Tibial nerve (tissue), 4 donors: ENCODE results near the gene GDF3. TPM values are rescaled to one million over a fixed set of nuclear protein-coding genes. Genes with fewer than 3 reads are reported as not detected.
"Not testable (repeated sequence)": the region's sequence is repeated elsewhere in the genome, so short reads cannot be mapped to it uniquely, and the experiment has no call there.

Experiments used
- DNase-seq, 2 donors: peaks; one replicate each; pipeline ENCODE4 v3.0.0-alpha.2; 2019; ENCODE audit warnings: low spot score in 2 of 2
- H3K27ac ChIP-seq, 4 donors: fragments of 200-600 bp; sonication (generic) in 3 of 4; one replicate each; pipeline ENCODE4 v1.5.1; 2017 to 2019; ENCODE audit warnings: mild to moderate bottlenecking in 1 of 4
- H3K27me3 ChIP-seq, 2 donors: fragments of 200-600 bp; sonication (generic) in 1 of 2; one replicate each; pipeline versions ENCODE4 v1.5.1 to v1.6.0; 2017 to 2019
- H3K36me3 ChIP-seq, 3 donors: fragments of 200-600 bp; sonication (generic); one replicate each; pipeline ENCODE4 v1.5.1; 2018 to 2019
- H3K4me1 ChIP-seq, 4 donors: fragments of 200-600 bp; sonication (generic) in 3 of 4; one replicate each; pipeline ENCODE4 v1.5.1; 2017 to 2019
- H3K4me3 ChIP-seq, 4 donors: fragments of 200-600 bp; sonication (generic) in 3 of 4; one replicate each; pipeline ENCODE4 v1.5.1; 2017 to 2019; ENCODE audit warnings: mild to moderate bottlenecking in 1 of 4, moderate library complexity in 1 of 4
- H3K9me3 ChIP-seq, 4 donors: fragments of 200-600 bp; sonication (generic) in 3 of 4; one replicate each; pipeline ENCODE4 v1.5.1; 2017 to 2019
- CTCF ChIP-seq, 5 experiments: fragments of 200-600 bp in 3 of 5; fragments of 450-650 bp in 2 of 5; sonication (generic) in 3 of 5; IDR thresholded peaks; one replicate each; pipeline ENCODE4 v1.5.1; 2016 to 2019; ENCODE audit warnings: antibody characterized with exemption in 5 of 5, mild to moderate bottlenecking in 3 of 5, moderate library complexity in 2 of 5
- EP300 ChIP-seq, 2 donors: sonication (generic); formaldehyde crosslinking; IDR thresholded peaks; one replicate each; pipeline ENCODE4 v1.6.1; 2017; ENCODE audit warnings: antibody characterized with exemption in 2 of 2, mild to moderate bottlenecking in 1 of 2
- POLR2A ChIP-seq, 2 donors: fragments of 450-650 bp; IDR thresholded peaks; one replicate each; pipeline ENCODE4 v1.6.1; 2017; ENCODE audit warnings: antibody characterized with exemption in 2 of 2, mild to moderate bottlenecking in 2 of 2, moderate library complexity in 2 of 2
- WGBS, 2 donors: methylation state at CpG; one replicate each; pipeline ENCODE4 v1.1.5; 2018; 5-methylcytosine and 5-hydroxymethylcytosine counted together
- total RNA-seq, 4 donors: library from RNA; depleted of rRNA; stranded (reverse); fragments of >200 nt; gene quantifications; one replicate each; pipeline ENCODE4 v1.1.0, GENCODE V29; 2016

GDF3 gene
- total RNA-seq, 4 donors from 2014 or later, result not detected

DNA sequence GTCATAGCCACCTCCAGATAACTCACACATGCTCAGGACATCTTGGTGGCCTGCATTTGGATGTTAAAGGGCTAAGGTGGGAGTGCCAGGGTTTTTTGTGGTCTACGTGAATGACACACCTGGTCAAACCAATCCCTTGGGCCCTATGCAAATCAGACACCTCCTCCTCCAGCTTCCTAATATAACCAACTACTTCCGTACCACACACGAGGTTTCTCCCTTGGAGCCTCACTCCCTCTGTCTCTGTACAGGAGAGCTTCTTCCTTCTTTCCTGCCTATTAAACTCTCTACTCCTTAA lies 49.4 kb downstream of the GDF3 start:
- Histone ChIP-seq H3K27me3 (no peaks in the 10 kb centered on the region), H3K4me3 (no peak overlapping the region), H3K9me3 (no peaks in the 10 kb centered on the region), H3K36me3 (no peaks in the 10 kb centered on the region), H3K4me1 (no peaks in the 10 kb centered on the region), H3K27ac (no peak overlapping the region)
- no peak for DNase-seq
- TF ChIP-seq POLR2A (IDR thresholded peaks at IDR 0.05) (no peak), CTCF (IDR thresholded peaks at IDR 0.05) (no peak), EP300 (IDR thresholded peaks at IDR 0.05) (no peak)
- WGBS, 2 donors, result 56 to 67% methylated on average over 3 of the region's 3 CpGs

GRCh38 chr12:7645395-7646177 lies 50.0 kb downstream of the GDF3 start:
- Histone ChIP-seq H3K4me3 (no peak overlapping the region), H3K27ac (no peak overlapping the region), H3K27me3 (no peaks in the 10 kb centered on the region), H3K4me1 (no peaks in the 10 kb centered on the region), H3K9me3 (no peaks in the 10 kb centered on the region), H3K36me3 (no peaks in the 10 kb centered on the region)
- TF ChIP-seq POLR2A (IDR thresholded peaks at IDR 0.05), result no peak
- TF ChIP-seq CTCF (IDR thresholded peaks at IDR 0.05), result peak; percentile 61 to 86 (median 80)
- 21 to 28% methylated on average over 8 of the region's 8 CpGs for WGBS, 2 donors
- peak in 1 of 2 donors; percentile 69 for DNase-seq

DNA sequence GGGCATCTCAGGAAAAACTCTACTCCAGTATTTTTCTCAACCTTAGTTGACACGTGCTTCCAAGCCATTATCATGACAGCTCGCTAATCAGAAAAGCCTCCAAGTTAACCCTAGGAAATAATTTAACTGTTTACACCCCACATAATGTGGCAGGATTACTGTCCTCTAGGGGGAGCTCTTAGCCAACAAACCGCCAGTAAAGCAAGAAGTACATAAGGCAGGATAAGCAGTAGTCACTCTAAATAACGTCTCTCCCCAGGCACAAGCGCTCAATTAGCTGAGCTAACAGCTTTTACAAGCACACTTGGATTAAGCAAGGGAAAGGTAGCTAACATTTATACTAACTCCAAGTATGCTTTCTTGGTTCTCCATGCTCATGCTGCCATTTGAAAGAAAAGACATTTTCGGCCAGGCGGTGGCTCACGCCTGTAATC lies 52.7 kb downstream of the GDF3 start:
- no peak for DNase-seq
- no peaks in the 10 kb centered on the region for H3K27me3 ChIP-seq
- no peaks in the 10 kb centered on the region for H3K9me3 ChIP-seq
- no peaks in the 10 kb centered on the region for H3K36me3 ChIP-seq
- 55 to 62% methylated on average over 8 of the region's 8 CpGs for WGBS, 2 donors
- H3K4me3 ChIP-seq, result no peak overlapping the region
- no peak for TF ChIP-seq EP300 (IDR thresholded peaks at IDR 0.05)
- TF ChIP-seq POLR2A (IDR thresholded peaks at IDR 0.05), result no peak
- TF ChIP-seq CTCF (IDR thresholded peaks at IDR 0.05), result peak in 2 of 5 experiments; percentile 16 to 25
- peaks cover 0 to 13% (median 3%) of the 10 kb centered on the region in 4 donors for H3K4me1 ChIP-seq
- H3K27ac ChIP-seq, result no peak overlapping the region

DNA sequence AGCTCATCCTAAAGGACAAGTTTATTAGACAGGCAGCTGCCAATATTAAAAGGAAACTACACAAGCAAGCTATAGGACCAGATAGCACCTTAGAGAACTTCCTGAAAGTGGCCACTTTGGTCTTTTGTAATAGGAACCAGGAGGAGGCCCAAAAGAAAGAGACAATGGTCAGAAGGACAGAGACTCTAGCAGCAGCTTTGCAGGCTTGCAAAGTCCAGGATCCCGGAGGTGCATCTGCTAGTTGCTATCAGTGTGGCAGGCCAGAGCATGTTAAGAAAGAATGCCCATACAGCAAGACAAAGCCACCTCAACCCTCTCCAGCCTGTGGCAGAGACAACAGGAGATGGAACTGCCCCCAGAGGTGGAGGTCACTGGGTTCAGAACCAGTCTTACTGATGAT lies 53.3 kb downstream of the GDF3 start:
- Histone ChIP-seq H3K27me3 (no peaks in the 10 kb centered on the region), H3K4me1 (peaks cover 0 to 17% (median 3%) of the 10 kb centered on the region in 4 donors), H3K9me3 (no peaks in the 10 kb centered on the region), H3K27ac (no peak overlapping the region), H3K36me3 (no peaks in the 10 kb centered on the region), H3K4me3 (no peak overlapping the region)
- DNase-seq, result no peak
- no peak for TF ChIP-seq CTCF (IDR thresholded peaks at IDR 0.05)
- TF ChIP-seq EP300 (IDR thresholded peaks at IDR 0.05), result no peak
- TF ChIP-seq POLR2A (IDR thresholded peaks at IDR 0.05), result no peak
- whole genome bisulfite sequencing, 2 donors, result 71 to 85% methylated on average over 1 of the region's 1 CpG

DNA sequence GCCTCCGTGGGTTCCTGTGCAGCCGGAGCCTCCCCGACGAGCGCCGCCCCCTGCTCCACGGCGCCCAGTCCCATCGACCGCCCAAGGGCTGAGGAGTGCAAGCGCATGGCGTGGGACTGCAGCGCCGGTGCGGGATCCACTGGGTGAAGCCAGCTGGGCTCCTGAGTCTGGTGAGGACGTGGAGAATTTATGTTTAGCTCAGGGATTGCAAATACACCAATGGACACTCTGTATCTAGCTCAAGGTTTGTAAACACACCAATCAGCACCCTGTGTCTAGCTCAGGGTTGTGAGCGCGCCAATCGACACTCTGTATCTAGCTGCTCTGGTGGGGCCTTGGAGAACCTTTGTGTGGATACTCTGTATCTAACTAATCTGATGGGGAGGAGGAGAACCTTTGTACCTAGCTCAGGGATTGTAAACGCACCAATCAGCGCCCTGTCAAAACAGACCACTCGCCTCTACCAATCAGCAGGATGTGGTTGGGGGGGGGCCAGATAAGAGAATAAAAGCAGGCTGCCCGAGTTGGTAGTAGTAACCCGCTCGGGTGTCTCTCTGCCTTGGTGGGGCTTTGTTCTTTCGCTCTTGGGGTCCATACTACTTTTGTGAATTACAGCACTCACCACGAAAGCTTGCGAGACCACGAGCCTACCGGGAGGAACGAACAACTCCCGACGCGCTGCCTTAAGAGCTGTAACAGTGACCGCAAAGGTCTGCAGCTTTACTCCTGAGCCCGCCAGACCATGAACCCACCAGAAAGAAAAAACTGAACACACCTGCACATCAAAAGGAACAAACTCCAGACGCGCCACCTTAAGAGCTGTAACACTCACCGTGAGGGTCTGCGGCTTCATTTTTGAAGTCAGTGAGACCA lies 55.2 kb downstream of the GDF3 start:
- DNase-seq, H3K9me3 ChIP-seq, H3K27me3 ChIP-seq: not testable (repeated sequence)

More for the DNA sequence above, 55.2 kb downstream of the GDF3 start:
- H3K36me3 ChIP-seq, H3K27ac ChIP-seq: not testable (repeated sequence)
- Histone ChIP-seq H3K4me3 (peak overlapping the region in 3 of 4 donors; percentile 29 to 45 (median 29)), H3K4me1 (peaks cover 0 to 17% (median 3%) of the 10 kb centered on the region in 4 donors)
- 67 to 71% methylated on average over 26 to 32 of the region's 40 CpGs for WGBS, 2 donors

Other genes with a start within 250 kb of the GDF3 start
- gene CD163, start 192.0 kb downstream of the GDF3 start, total RNA-seq, result 100 to 1,000 TPM; 192 to 455 (median 278) TPM
- gene APOBEC1, start 29.9 kb downstream of the GDF3 start, total RNA-seq, result not detected
- gene DPPA3, start 15.7 kb upstream of the GDF3 start, total RNA-seq, result not detected
- not detected for gene CLEC4C, start 51.6 kb upstream of the GDF3 start, total RNA-seq
- gene NANOGNB, start 69.4 kb upstream of the GDF3 start, total RNA-seq, result not detected
- gene NANOG, start 93.6 kb upstream of the GDF3 start, total RNA-seq, result under 1 TPM in 3 of 4 donors, not detected in 1; 0.20 to 0.87 (median 0.84) TPM
- gene SLC2A14, start 177.1 kb upstream of the GDF3 start, total RNA-seq, result 10 to 100 TPM in 1 of 4 donors, 1 to 10 TPM in 2, not detected in 1; 3.7 to 26.7 (median 4.4) TPM
- gene SLC2A3, start 240.4 kb upstream of the GDF3 start, total RNA-seq, result 100 to 1,000 TPM in 3 of 4 donors, 10 to 100 TPM in 1; 83.4 to 262 (median 115) TPM